ENCODE results near the gene SOX18.

GRCh38 chr20:64093013-64093503, 43.6 kb upstream of the SOX18 start:
- TF ChIP-seq CEBPB (IDR thresholded peaks at IDR 0.05) = no peak
- no peak for TF ChIP-seq FOXM1 (IDR thresholded peaks at IDR 0.05; ENCODE audit: borderline replicate concordance, low read depth)

All from Ishikawa (cell line).